K562 (cell line): ENCODE results near the gene TMEM41A. TPM values are rescaled to one million over a fixed set of nuclear protein-coding genes. Genes with fewer than 3 reads are reported as not detected.
A peak's percentile ranks its signal among the peaks of the same experiment; 100 is the strongest.

Experiments used
- BRD4 ChIP-seq: fragments of 200-600 bp; sonication (generic); IDR thresholded peaks from 2 replicates; pipeline ENCODE4 v1.6.1; 2017; ENCODE audit warnings: inconsistent platforms
- COPS2 ChIP-seq: fragments of 450-650 bp; conservative IDR thresholded peaks from 2 replicates; pipeline ENCODE4 v1.6.1; 2016; ENCODE audit warnings: mild to moderate bottlenecking, moderate library complexity
- ETV6 ChIP-seq, 3 experiments: fragments of 150-350 bp in 1 of 3; sonication (generic) in 1 of 3; formaldehyde crosslinking in 1 of 3; IDR thresholded peaks; 2 replicates each; pipeline versions ENCODE4 v1.6.1 to v1.8.0; 2014 to 2022; ENCODE audit warnings: borderline replicate concordance in 2 of 3, low read depth in 2 of 3, antibody characterized with exemption in 1 of 3, low read length in 1 of 3, mild to moderate bottlenecking in 1 of 3, missing genetic modification reagents in 1 of 3
- FOXJ3 ChIP-seq: sonication (generic); formaldehyde crosslinking; IDR thresholded peaks from 2 replicates; pipeline ENCODE4 v1.4.0; 2020; ENCODE audit warnings: mild to moderate bottlenecking, missing genetic modification reagents
- KDM1A ChIP-seq, 2 experiments: fragments of 450-650 bp; IDR thresholded peaks; 2 replicates each; pipeline ENCODE4 v1.6.1; 2016; ENCODE audit warnings: mild to moderate bottlenecking in 2 of 2
- MIER1 ChIP-seq: fragments of 450-650 bp; IDR thresholded peaks from 2 replicates; pipeline ENCODE4 v1.6.1; 2016; ENCODE audit warnings: antibody characterized with exemption, mild to moderate bottlenecking, low read depth
- MXI1 ChIP-seq: IDR thresholded peaks from 2 replicates; pipeline ENCODE4 v1.6.1; 2011; ENCODE audit warnings: low read depth, mild to moderate bottlenecking, improper control_type of control experiment, low read length
- NR2C2 ChIP-seq, 2 experiments: fragments of 200-800 bp in 1 of 2; sonication (Bioruptor generic) in 1 of 2; sonication (generic) in 1 of 2; formaldehyde crosslinking in 1 of 2; IDR thresholded peaks; 2 replicates each; pipeline versions ENCODE4 v1.6.1 to v1.8.0; 2016 to 2022; ENCODE audit warnings: mild to moderate bottlenecking in 1 of 2, missing compliant biosample characterization in 1 of 2, missing genetic modification characterization in 1 of 2, missing genetic modification reagents in 1 of 2
- OTX1 ChIP-seq: fragments of 450-650 bp; formaldehyde crosslinking; IDR thresholded peaks from 2 replicates; pipeline ENCODE4 v1.4.0; 2022; ENCODE audit warnings: mild to moderate bottlenecking
- PBX2 ChIP-seq, 2 experiments: IDR thresholded peaks in 1 of 2; conservative IDR thresholded peaks in 1 of 2; 2 replicates each; pipeline ENCODE4 v1.6.1; 2016; ENCODE audit warnings: low read depth in 2 of 2, mild to moderate bottlenecking in 1 of 2, missing compliant biosample characterization in 1 of 2, missing genetic modification characterization in 1 of 2, moderate library complexity in 1 of 2
- SMAD1 ChIP-seq: fragments of 150-350 bp; IDR thresholded peaks from 2 replicates; pipeline ENCODE4 v1.6.1; 2014; ENCODE audit warnings: low read length, low read depth; ENCODE audit not compliant: partially characterized antibody
- XRCC3 ChIP-seq: fragments of 450-650 bp; IDR thresholded peaks from 2 replicates; pipeline ENCODE4 v1.6.1; 2017; ENCODE audit warnings: mild to moderate bottlenecking, moderate library complexity
- ZHX1 ChIP-seq: fragments of 150-350 bp; conservative IDR thresholded peaks from 2 replicates; pipeline ENCODE4 v1.6.1; 2014; ENCODE audit warnings: low read length
- ZNF140 ChIP-seq: fragments of 250-450 bp; sonication (Bioruptor Pico); IDR thresholded peaks from 2 replicates; pipeline ENCODE4 v1.8.0; 2021; ENCODE audit warnings: moderate library complexity, mild to moderate bottlenecking, inconsistent platforms
- ZNF282 ChIP-seq: sonication (generic); formaldehyde crosslinking; IDR thresholded peaks from 2 replicates; pipeline ENCODE4 v1.8.1; 2023; ENCODE audit warnings: missing genetic modification reagents
- ZNF3 ChIP-seq: fragments of 250-450 bp; sonication (Bioruptor Pico); IDR thresholded peaks from 2 replicates; pipeline ENCODE4 v1.5.0; 2021; ENCODE audit warnings: mild to moderate bottlenecking, moderate library complexity
- ZNF431 ChIP-seq: sonication (generic); formaldehyde crosslinking; IDR thresholded peaks from 2 replicates; pipeline ENCODE4 v1.8.0; 2022; ENCODE audit warnings: mild to moderate bottlenecking, missing genetic modification reagents
- polyA plus RNA-seq, 8 experiments: library from polyadenylated mRNA; depleted of rRNA in 4 of 8; stranded (reverse) in 5 of 8; unstranded in 3 of 8; fragments of >200 nt; fragmentation: Nextera tagmentation in 2 of 8; fragmentation: Illumina TruSeq in 1 of 8; extraction: Ambion mirVana in 2 of 8; extraction: Trizol in 1 of 8; gene quantifications; 2 replicates each; pipeline versions ENCODE4 v1.2.1 to v1.2.3, GENCODE V29; 2011 to 2014; ENCODE audit warnings: inconsistent platforms in 1 of 8, missing spikeins in 1 of 8
- total RNA-seq, 7 experiments: library from RNA; depleted of rRNA in 6 of 7; stranded (reverse); fragments of >200 nt in 6 of 7; fragmentation: Illumina TruSeq in 2 of 7; extraction: Trizol in 2 of 7; gene quantifications; 2 replicates each; pipeline versions ENCODE4 v1.2.1 to v1.2.3, GENCODE V29; 2011 to 2021; ENCODE audit warnings: low replicate concordance in 1 of 7
- TF ChIP-seq, protein P1 (sequence below): IDR thresholded peaks from 2 replicates; pipeline ENCODE4 v1.6.1; 2011; ENCODE audit warnings: borderline replicate concordance, low read depth, mild to moderate bottlenecking, moderate library complexity, low read length; ENCODE audit not compliant: insufficient read depth, poor library complexity, severe bottlenecking

The TMEM41A gene
- total and polyA plus RNA-seq, 9 of the 15 experiments (the other 6 are each of a cell fraction or from before 2014, with no cell fraction given), result 22.5 to 65.9 (median 31.5) TPM

GRCh38 chr3:185537369-185537970, 38.6 kb upstream of the TMEM41A start (continued):
- TF ChIP-seq ETV6 (IDR thresholded peaks at IDR 0.05; ENCODE audit: borderline replicate concordance in 1 of 2, low read depth in 2 of 2, low read length in 1 of 2) (peak in 1 of 2 experiments; percentile 76; a peak in 1 of 4 replicates), ETV6 (CRISPR knock-in tag; IDR thresholded peaks at IDR 0.05; ENCODE audit: borderline replicate concordance) (no peak), OTX1 (CRISPR knock-in tag) (no peak), MIER1 (no peak), ZNF140 (CRISPR knock-in tag) (no peak), MXI1 (no peak), XRCC3 (no peak), KDM1A (IDR thresholded peaks at IDR 0.05) (peak in 1 of 2 experiments; percentile 39; a peak in 1 of 4 replicates), ZHX1 (no peak), FOXJ3 (CRISPR knock-in tag) (no peak), BRD4 (no peak), SMAD1 (peak; percentile 90), ZNF431 (CRISPR knock-in tag) (no peak), ZNF282 (CRISPR knock-in tag) (no peak), NR2C2 (CRISPR knock-in tag; IDR thresholded peaks at IDR 0.05) (no peak), NR2C2 (tag; IDR thresholded peaks at IDR 0.05) (0 out of 2 replicates have a peak, but pooled peaks have one; percentile 23), COPS2 (no peak), PBX2 (CRISPR knock-in tag; IDR thresholded peaks at IDR 0.05; ENCODE audit: low read depth) (no peak), PBX2 (tag; conservative IDR thresholded peaks at IDR 0.05; ENCODE audit: low read depth) (peak; percentile 51), ZNF3 (CRISPR knock-in tag) (no peak)
- TF ChIP-seq, protein P1, sequence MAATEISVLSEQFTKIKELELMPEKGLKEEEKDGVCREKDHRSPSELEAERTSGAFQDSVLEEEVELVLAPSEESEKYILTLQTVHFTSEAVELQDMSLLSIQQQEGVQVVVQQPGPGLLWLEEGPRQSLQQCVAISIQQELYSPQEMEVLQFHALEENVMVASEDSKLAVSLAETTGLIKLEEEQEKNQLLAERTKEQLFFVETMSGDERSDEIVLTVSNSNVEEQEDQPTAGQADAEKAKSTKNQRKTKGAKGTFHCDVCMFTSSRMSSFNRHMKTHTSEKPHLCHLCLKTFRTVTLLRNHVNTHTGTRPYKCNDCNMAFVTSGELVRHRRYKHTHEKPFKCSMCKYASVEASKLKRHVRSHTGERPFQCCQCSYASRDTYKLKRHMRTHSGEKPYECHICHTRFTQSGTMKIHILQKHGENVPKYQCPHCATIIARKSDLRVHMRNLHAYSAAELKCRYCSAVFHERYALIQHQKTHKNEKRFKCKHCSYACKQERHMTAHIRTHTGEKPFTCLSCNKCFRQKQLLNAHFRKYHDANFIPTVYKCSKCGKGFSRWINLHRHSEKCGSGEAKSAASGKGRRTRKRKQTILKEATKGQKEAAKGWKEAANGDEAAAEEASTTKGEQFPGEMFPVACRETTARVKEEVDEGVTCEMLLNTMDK, result no peak
